HepG2 (cell line): ENCODE results near the gene NLRP12. TPM values are rescaled to one million over a fixed set of nuclear protein-coding genes. Genes with fewer than 3 reads are reported as not detected.

Experiments
- ARID4A ChIP-seq: sonication (generic); formaldehyde crosslinking; IDR thresholded peaks from 2 replicates; pipeline ENCODE4 v1.5.0; 2020; ENCODE audit warnings: mild to moderate bottlenecking, missing genetic modification reagents, borderline replicate concordance
- ATF2 ChIP-seq: sonication (generic); formaldehyde crosslinking; IDR thresholded peaks from 2 replicates; pipeline ENCODE4 v1.4.0; 2020; ENCODE audit warnings: missing genetic modification reagents
- ATM ChIP-seq: fragments of 450-650 bp; IDR thresholded peaks from 2 replicates; pipeline ENCODE4 v1.7.1; 2017; ENCODE audit warnings: mild to moderate bottlenecking, borderline replicate concordance
- CBX2 ChIP-seq, 2 experiments: fragments of 200-600 bp in 1 of 2; sonication (generic); formaldehyde crosslinking in 1 of 2; IDR thresholded peaks; 2 replicates each; pipeline versions ENCODE4 v1.7.0 to v1.8.1; 2018 to 2022; ENCODE audit warnings: low read depth in 2 of 2, low read length in 1 of 2, mild to moderate bottlenecking in 1 of 2, missing genetic modification reagents in 1 of 2
- EEA1 ChIP-seq: sonication (generic); formaldehyde crosslinking; IDR thresholded peaks from 2 replicates; pipeline ENCODE4 v1.5.1; 2020; ENCODE audit warnings: mild to moderate bottlenecking, missing genetic modification reagents, borderline replicate concordance
- GTF3A ChIP-seq: sonication (generic); formaldehyde crosslinking; conservative IDR thresholded peaks from 2 replicates; pipeline ENCODE4 v1.4.0; 2020; ENCODE audit warnings: mild to moderate bottlenecking, missing genetic modification reagents
- LRRFIP1 ChIP-seq: sonication (generic); formaldehyde crosslinking; conservative IDR thresholded peaks from 2 replicates; pipeline ENCODE4 v1.4.0; 2020; ENCODE audit warnings: missing genetic modification reagents
- NR2F1 ChIP-seq, 2 experiments: fragments of 450-650 bp in 1 of 2; formaldehyde crosslinking in 1 of 2; IDR thresholded peaks; 2 replicates each; pipeline versions ENCODE4 v1.5.0 to v1.6.1; 2016 to 2020; ENCODE audit warnings: mild to moderate bottlenecking in 1 of 2, missing compliant biosample characterization in 1 of 2, missing genetic modification reagents in 1 of 2, moderate library complexity in 1 of 2
- PAX8 ChIP-seq: sonication (generic); formaldehyde crosslinking; IDR thresholded peaks from 2 replicates; pipeline ENCODE4 v1.8.0; 2022; ENCODE audit warnings: mild to moderate bottlenecking, missing genetic modification reagents, borderline replicate concordance
- PTBP1 ChIP-seq: fragments of 200-400 bp; formaldehyde crosslinking; IDR thresholded peaks from 2 replicates; pipeline ENCODE4 v1.6.1; 2018; ENCODE audit warnings: low read length, low read depth; ENCODE audit not compliant: poor library complexity, severe bottlenecking
- RNF2 ChIP-seq: fragments of 450-650 bp; conservative IDR thresholded peaks from 2 replicates; pipeline ENCODE4 v1.6.1; 2016; ENCODE audit warnings: low read depth
- TAF15 ChIP-seq: fragments of 200-400 bp; formaldehyde crosslinking; IDR thresholded peaks from one replicate; pipeline ENCODE4 v1.6.1; 2018; ENCODE audit warnings: mild to moderate bottlenecking, low read depth, low read length; ENCODE audit not compliant: poor library complexity, severe bottlenecking
- TFE3 ChIP-seq: IDR thresholded peaks from 2 replicates; pipeline ENCODE4 v1.6.1; 2016
- ZNF124 ChIP-seq: sonication (generic); formaldehyde crosslinking; IDR thresholded peaks from 2 replicates; pipeline ENCODE4 v1.4.0; 2020; ENCODE audit warnings: missing genetic modification reagents
- ZNF430 ChIP-seq: sonication (generic); formaldehyde crosslinking; IDR thresholded peaks from 2 replicates; pipeline ENCODE4 v1.9.0; 2021; ENCODE audit warnings: mild to moderate bottlenecking, missing genetic modification reagents
- ZSCAN9 ChIP-seq: IDR thresholded peaks from 2 replicates; pipeline ENCODE4 v1.6.1; 2016; ENCODE audit warnings: borderline replicate concordance
- polyA plus RNA-seq, 8 experiments: library from polyadenylated mRNA; depleted of rRNA in 3 of 8; stranded (reverse) in 7 of 8; unstranded in 1 of 8; fragments of >200 nt; fragmentation: Illumina TruSeq in 4 of 8; extraction: Trizol in 4 of 8; gene quantifications; 2 replicates each; pipeline versions ENCODE4 v1.2.1 to v1.2.3, GENCODE V29; 2011 to 2016; ENCODE audit warnings: low read depth in 4 of 8, missing spikeins in 1 of 8, mixed read lengths in 1 of 8; ENCODE audit not compliant: insufficient read depth in 1 of 8
- total RNA-seq, 5 experiments: library from RNA; depleted of rRNA; stranded (reverse); fragments of >200 nt; fragmentation: Illumina TruSeq; extraction: Trizol; gene quantifications; 2 replicates each; pipeline ENCODE4 v1.2.3, GENCODE V29; 2016; ENCODE audit warnings: low read depth in 1 of 5

The NLRP12 gene
- total and polyA plus RNA-seq, 2 of the 13 experiments (the other 11 are each of a cell fraction or from before 2014, with no cell fraction given) = 0.15 to 0.20 TPM

GRCh38 chr19:53865918-53866864 is 42.1 kb upstream of the NLRP12 start (continued):
- TF ChIP-seq ARID4A (CRISPR knock-in tag) = peak; percentile 75
- TF ChIP-seq TFE3 = peak; percentile 13; the same call in 1 of the 2 replicates
- 0 out of 2 replicates have a peak, but pooled peaks have one; percentile 49 for TF ChIP-seq EEA1
- TF ChIP-seq ATM = no peak
- no peak for TF ChIP-seq RNF2
- peak; percentile 90 for TF ChIP-seq TAF15
- no peak for TF ChIP-seq ATF2
- TF ChIP-seq CBX2 (IDR thresholded peaks at IDR 0.05; ENCODE audit: low read depth, low read length) = no peak
- TF ChIP-seq CBX2 (CRISPR knock-in tag; IDR thresholded peaks at IDR 0.05; ENCODE audit: low read depth) = peak; percentile 58; the same call in 1 of the 2 replicates
- TF ChIP-seq ZSCAN9 (CRISPR knock-in tag) = peak; percentile 41; the same call in 1 of the 2 replicates
- TF ChIP-seq LRRFIP1 (CRISPR knock-in tag) = no peak
- no peak for TF ChIP-seq PAX8 (CRISPR knock-in tag)
- TF ChIP-seq ZNF430 (CRISPR knock-in tag) = no peak
- no peak for TF ChIP-seq GTF3A
- TF ChIP-seq PTBP1 = peak; percentile 24
- TF ChIP-seq ZNF124 (CRISPR knock-in tag) = no peak
- TF ChIP-seq NR2F1 (CRISPR knock-in tag; IDR thresholded peaks at IDR 0.05) = no peak
